NCI-H345 (cell line): ENCODE data around the gene CACNA1C.

Experiments used
- DNase-seq: peaks from one replicate; lab custom pipeline; 2025; lab: John Stamatoyannopoulos, UW

The CACNA1C gene

GRCh38 chr12:2052826-2053678, at the start of gene CACNA1C:
Gene CACNA1C, plus strand, starts transcription at chr12:2052987. Its CDS starts 576 bp downstream, at chr12:2053563.
- peak; percentile 73 for DNase-seq

GRCh38 chr12:2003676-2004112, 49.1 kb upstream of the CACNA1C start:
- DNase-seq: no peak

- DNase-seq: peak; percentile 97
These were observed 48.5 kb upstream of the CACNA1C start, which contains the start of gene DCP1B for GRCh38 chr12:2004113-2004929. Gene DCP1B, minus strand, starts transcription at chr12:2004457. Its CDS starts 26 bp downstream, at chr12:2004431.

- DNase-seq: no peak
These were observed 44.1 kb upstream of the CACNA1C start for GRCh38 chr12:2008677-2009076.

- DNase-seq: peak; percentile 51
These were observed 43.2 kb upstream of the CACNA1C start for GRCh38 chr12:2009623-2010022.

GRCh38 chr12:2011643-2012607, 40.9 kb upstream of the CACNA1C start:
- peak; percentile 61 for DNase-seq

- DNase-seq: no peak
These were observed 39.7 kb upstream of the CACNA1C start for GRCh38 chr12:2013086-2013485.

- DNase-seq: no peak
These were observed 39.1 kb upstream of the CACNA1C start for GRCh38 chr12:2013527-2014223.

- no peak for DNase-seq
These were observed 38.6 kb upstream of the CACNA1C start for GRCh38 chr12:2014231-2014630.

- no peak for DNase-seq
These were observed 35.8 kb upstream of the CACNA1C start for GRCh38 chr12:2016862-2017545.

GRCh38 chr12:2017546-2018337, 35.0 kb upstream of the CACNA1C start:
- peak; percentile 18 for DNase-seq

GRCh38 chr12:2018391-2018790, 34.4 kb upstream of the CACNA1C start:
- no peak for DNase-seq

- DNase-seq: no peak
These were observed 33.7 kb upstream of the CACNA1C start for GRCh38 chr12:2019126-2019525.

GRCh38 chr12:2020511-2020910, 32.3 kb upstream of the CACNA1C start:
- DNase-seq: no peak

- DNase-seq: no peak
These were observed 29.4 kb upstream of the CACNA1C start for GRCh38 chr12:2023365-2023764.

- no peak for DNase-seq
These were observed 25.4 kb upstream of the CACNA1C start for GRCh38 chr12:2027351-2027750.

- DNase-seq: no peak
These were observed 22.9 kb upstream of the CACNA1C start for GRCh38 chr12:2029851-2030250.

- no peak for DNase-seq
These were observed 20.3 kb upstream of the CACNA1C start for GRCh38 chr12:2032506-2032905.

- DNase-seq: peak; percentile 93
These were observed 18.0 kb upstream of the CACNA1C start for GRCh38 chr12:2034633-2035430.
